Stomach smooth muscle (tissue), 2 donors: Measurements from ENCODE around the gene FRMD6.

ENCODE experiments used
- H3K27ac ChIP-seq: one replicate; pipeline ENCODE4 v1.7.0; 2013; ENCODE audit warnings: mild to moderate bottlenecking, low read length, inconsistent platforms
- H3K27me3 ChIP-seq, 2 donors: one replicate each; pipeline ENCODE4 v1.7.0; 2013; ENCODE audit warnings: low read length in 2 of 2; ENCODE audit not compliant: insufficient read depth in 2 of 2, control insufficient read depth in 1 of 2
- H3K36me3 ChIP-seq, 2 donors: one replicate each; pipeline ENCODE4 v1.7.0; 2013; ENCODE audit warnings: low read length in 2 of 2; ENCODE audit not compliant: control insufficient read depth in 2 of 2, insufficient read depth in 2 of 2
- H3K4me1 ChIP-seq: one replicate; pipeline ENCODE4 v1.7.0; 2013; ENCODE audit warnings: low read length; ENCODE audit not compliant: control insufficient read depth, insufficient read depth
- H3K4me3 ChIP-seq, 2 donors: one replicate each; pipeline ENCODE4 v1.7.0; 2013; ENCODE audit warnings: low read length in 2 of 2
- H3K9ac ChIP-seq, 2 donors: one replicate each; pipeline ENCODE4 v1.7.0; 2013; ENCODE audit warnings: low read length in 2 of 2, mild to moderate bottlenecking in 1 of 2
- H3K9me3 ChIP-seq, 2 donors: one replicate each; pipeline ENCODE4 v1.7.0; 2013; ENCODE audit warnings: low read length in 2 of 2; ENCODE audit not compliant: control insufficient read depth in 2 of 2
- donor health status: healthy.
- donor health status: Pancreatic carcinoma.

The FRMD6 gene

DNA sequence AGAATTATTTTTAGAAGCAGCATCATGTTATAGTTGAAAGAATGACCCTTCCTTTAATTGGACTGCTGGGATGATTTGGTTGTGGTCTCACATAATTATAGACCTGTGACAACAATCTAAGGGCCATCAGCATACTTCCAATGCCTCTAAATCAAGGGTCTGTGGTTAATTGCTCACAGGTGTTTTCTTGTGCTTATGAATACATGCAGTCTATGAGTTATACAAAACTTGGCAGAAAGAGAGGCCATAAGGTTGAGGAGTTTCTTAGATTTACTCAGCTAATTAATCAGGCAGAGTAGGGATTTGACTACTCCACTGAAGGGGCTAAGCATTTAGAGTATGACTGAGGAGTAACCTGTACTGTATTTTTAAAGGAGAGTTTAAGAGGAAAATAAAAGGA lies 37.0 kb upstream of the FRMD6 start:
- Histone ChIP-seq H3K36me3 (no peaks in the 10 kb centered on the region), H3K4me3 (no peak overlapping the region), H3K9me3 (no peaks in the 10 kb centered on the region), H3K9ac (no peak overlapping the region), H3K27me3 (no peaks in the 10 kb centered on the region), H3K4me1 (peaks cover 5% of the 10 kb centered on the region), H3K27ac (no peak overlapping the region)

DNA sequence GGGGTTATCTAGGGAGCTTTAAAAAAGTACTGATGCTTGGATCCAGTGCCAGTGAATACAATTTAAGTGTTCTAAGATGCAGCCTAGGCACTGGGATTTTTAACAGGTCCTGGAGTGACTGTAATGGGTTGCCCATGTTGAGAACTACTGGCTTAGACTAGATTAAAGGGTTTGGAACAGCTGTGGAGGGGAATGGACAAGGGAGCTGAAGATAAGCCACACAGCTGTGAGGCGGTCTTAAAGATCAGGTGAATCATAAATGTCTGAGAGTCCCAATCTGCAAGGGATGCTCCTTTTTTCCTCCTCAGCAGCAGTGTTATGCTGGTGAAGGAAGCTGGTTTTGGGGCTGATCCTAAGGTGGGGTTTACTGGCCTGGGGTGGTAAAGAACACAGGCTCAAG lies 35.5 kb upstream of the FRMD6 start:
- Histone ChIP-seq H3K4me1 (peaks cover 5% of the 10 kb centered on the region), H3K27ac (no peak overlapping the region), H3K27me3 (no peaks in the 10 kb centered on the region), H3K9me3 (no peaks in the 10 kb centered on the region), H3K4me3 (no peak overlapping the region), H3K9ac (no peak overlapping the region), H3K36me3 (no peaks in the 10 kb centered on the region)

DNA sequence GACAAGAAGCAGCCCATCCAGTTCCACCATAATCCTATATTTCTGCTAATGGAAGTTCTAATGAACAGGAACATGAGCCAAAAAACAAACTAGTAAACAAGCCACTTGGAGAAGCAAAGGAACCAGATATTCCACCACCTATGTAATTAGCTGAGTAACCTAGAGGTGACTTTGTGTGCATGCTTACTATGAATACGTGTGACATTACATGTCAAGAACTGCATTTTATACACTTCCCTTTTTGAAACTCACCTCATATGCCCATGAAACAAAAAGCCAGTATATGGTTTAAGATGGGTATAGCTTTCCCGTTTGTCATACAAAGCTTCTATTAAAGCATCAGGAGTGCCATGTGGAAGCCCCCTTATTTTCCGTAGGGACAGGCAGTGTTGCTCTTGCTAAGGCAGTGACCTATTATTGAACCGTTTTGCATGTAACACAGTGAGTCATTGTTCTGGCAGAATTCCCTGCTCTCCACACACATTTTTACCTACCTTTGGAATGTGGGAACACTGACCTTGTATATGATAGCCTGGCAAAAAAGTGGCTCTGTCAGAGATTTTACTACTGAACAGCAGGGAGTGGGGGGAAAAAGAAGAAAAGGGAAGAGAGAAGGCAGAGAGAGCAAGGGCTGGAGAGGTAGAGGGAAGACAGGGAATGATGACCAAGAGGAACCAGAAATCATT lies 34.8 kb upstream of the FRMD6 start:
- Histone ChIP-seq H3K27me3 (no peaks in the 10 kb centered on the region), H3K27ac (no peak overlapping the region), H3K4me1 (peaks cover 5% of the 10 kb centered on the region), H3K9ac (no peak overlapping the region), H3K36me3 (no peaks in the 10 kb centered on the region), H3K9me3 (no peaks in the 10 kb centered on the region), H3K4me3 (no peak overlapping the region)

DNA sequence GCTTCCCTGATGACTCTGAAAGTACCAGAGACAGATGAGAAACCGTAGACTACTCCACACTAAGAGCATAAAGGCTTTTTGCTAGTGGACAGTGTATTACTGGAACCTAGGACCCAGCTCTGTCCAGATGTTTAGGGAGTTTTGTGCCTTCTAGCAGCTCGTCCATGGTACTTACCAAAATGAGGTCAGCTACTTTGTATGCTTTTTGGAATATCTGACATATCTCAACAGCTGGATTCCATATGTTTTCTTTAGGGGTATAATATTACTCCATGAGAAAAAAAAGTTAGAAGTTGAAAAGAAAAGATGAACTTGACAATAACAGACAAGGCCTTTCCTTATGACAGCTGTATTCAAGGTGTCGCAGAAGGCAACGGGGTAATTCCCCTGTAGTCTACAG lies 32.1 kb upstream of the FRMD6 start:
- Histone ChIP-seq H3K9me3 (no peaks in the 10 kb centered on the region), H3K4me3 (no peak overlapping the region), H3K27me3 (no peaks in the 10 kb centered on the region), H3K4me1 (peaks cover 5% of the 10 kb centered on the region), H3K36me3 (no peaks in the 10 kb centered on the region), H3K27ac (no peak overlapping the region), H3K9ac (no peak overlapping the region)

DNA sequence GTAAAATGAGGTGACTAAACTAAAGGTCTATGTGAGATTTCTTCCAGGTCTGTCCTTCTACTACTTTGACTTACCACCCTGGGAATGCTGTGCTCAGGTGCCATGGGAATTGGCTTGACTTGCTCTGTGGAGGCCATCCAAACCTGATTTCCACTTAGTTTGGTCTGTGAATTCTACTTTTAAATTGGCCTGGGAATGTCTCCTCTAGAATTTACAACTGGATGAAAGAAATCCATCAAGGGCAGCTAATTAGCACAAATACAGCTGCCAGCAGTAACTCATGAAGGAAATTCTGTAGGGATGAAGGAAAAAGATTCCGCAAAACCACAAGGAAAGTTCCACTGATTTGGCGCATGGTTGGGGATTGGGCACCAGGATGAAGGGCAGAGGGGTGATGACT lies 31.7 kb upstream of the FRMD6 start:
- H3K4me1 ChIP-seq, result peaks cover 5% of the 10 kb centered on the region
- no peaks in the 10 kb centered on the region for H3K9me3 ChIP-seq
- H3K36me3 ChIP-seq, result no peaks in the 10 kb centered on the region
- no peak overlapping the region for H3K9ac ChIP-seq
- H3K4me3 ChIP-seq, result no peak overlapping the region
- H3K27me3 ChIP-seq, result no peaks in the 10 kb centered on the region
- H3K27ac ChIP-seq, result no peak overlapping the region

DNA sequence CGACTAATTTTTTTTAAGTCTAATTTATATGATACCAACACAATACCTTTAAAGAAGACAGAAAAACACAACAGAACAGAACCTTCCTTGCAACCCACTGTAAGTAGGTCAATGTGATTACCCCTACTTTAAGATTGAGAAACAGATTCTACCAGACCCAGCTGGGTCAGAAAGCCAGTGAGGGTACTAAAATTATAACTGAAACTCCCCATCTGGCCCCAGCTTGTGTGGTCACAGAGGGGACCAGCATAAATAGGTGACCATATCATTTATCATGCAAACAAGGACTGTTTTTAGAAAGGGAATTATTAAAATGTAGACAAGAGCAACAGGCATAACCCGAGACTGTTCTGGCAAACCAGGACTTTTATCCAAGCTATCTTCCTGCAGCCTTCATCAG lies 30.1 kb upstream of the FRMD6 start:
- no peaks in the 10 kb centered on the region for H3K36me3 ChIP-seq
- H3K9me3 ChIP-seq, result no peaks in the 10 kb centered on the region
- no peak overlapping the region for H3K4me3 ChIP-seq
- no peak overlapping the region for H3K9ac ChIP-seq
- no peaks in the 10 kb centered on the region for H3K27me3 ChIP-seq
- no peak overlapping the region for H3K27ac ChIP-seq
- no peaks in the 10 kb centered on the region for H3K4me1 ChIP-seq

DNA sequence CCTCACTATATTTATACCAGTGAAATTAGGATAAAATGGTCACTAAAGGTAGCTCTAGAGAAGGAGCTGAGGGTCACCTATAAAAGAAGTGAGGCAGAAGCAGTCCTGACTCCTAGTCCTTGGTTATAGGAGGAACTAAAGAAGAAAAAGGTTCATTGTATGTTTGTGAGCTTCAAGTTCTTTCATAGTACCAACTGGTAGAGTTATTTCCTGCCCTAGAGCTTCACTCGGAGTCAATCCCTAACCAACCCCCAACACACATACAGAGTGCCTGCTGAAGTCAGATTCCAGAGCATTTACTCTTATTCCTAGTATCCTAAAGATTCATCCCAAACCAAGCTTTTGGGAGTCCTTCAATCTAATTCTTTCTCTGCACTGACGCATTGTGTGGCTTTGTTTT lies 29.3 kb upstream of the FRMD6 start:
- Histone ChIP-seq H3K9ac (no peak overlapping the region), H3K27ac (no peak overlapping the region), H3K4me1 (no peaks in the 10 kb centered on the region), H3K9me3 (no peaks in the 10 kb centered on the region), H3K36me3 (no peaks in the 10 kb centered on the region), H3K27me3 (no peaks in the 10 kb centered on the region), H3K4me3 (no peak overlapping the region)

DNA sequence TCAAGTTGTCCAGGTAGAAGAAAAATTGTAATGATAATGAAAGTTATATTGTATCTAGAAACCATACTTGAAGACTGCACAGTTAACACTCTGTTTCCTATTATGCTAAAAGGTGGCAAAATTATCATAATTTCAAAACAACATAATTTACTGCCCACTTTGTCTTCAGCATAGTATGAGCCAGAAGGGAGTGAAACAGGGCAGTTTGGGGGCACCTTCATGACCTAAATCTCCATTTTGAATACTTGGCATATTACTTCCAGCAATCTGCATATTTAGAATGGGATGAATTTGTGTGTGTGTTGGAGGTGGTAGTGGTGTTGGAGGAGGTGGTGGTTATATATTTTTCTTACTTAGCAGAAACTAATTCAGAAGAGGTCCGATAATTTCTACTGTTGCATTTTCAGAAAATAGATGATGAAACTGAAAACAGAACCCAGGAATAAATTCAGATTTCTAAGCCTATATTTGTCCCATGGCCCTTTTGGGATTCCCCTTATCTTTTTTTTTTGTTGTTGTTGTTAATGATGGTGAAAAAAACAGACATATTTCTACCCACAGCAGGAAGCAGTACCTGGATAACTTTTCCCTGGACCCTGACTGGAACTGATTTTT lies 26.6 kb upstream of the FRMD6 start:
- H3K36me3 ChIP-seq, result no peaks in the 10 kb centered on the region

DNA sequence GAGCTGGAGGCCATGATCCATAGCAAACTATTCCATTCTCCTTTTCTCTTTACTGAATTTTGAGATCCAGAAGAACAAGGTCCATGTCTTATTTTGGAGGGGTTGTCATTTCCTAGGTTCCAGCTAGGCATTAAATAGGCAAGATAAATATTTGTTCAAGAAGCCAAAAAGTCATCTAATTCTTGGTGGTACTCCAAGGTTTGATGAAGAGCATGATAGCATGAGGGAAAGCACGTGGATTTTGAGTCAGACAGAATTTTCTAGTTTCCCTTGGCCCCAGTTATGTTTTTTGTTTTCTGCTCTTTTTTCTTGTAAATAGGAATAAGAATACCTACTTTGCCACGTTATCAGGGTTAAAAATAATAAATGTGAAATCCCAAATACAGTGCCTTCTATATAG lies 25.5 kb upstream of the FRMD6 start:
- no peaks in the 10 kb centered on the region for H3K4me1 ChIP-seq
- H3K27ac ChIP-seq, result no peak overlapping the region
- no peak overlapping the region for H3K9ac ChIP-seq
- H3K36me3 ChIP-seq, result no peaks in the 10 kb centered on the region
- H3K4me3 ChIP-seq, result no peak overlapping the region
- no peaks in the 10 kb centered on the region for H3K9me3 ChIP-seq
- H3K27me3 ChIP-seq, result no peaks in the 10 kb centered on the region

More for the DNA sequence above, 26.6 kb upstream of the FRMD6 start:
- H3K9me3 ChIP-seq, result no peaks in the 10 kb centered on the region
- H3K4me3 ChIP-seq, result no peak overlapping the region
- H3K27ac ChIP-seq, result no peak overlapping the region
- H3K9ac ChIP-seq, result no peak overlapping the region
- no peaks in the 10 kb centered on the region for H3K27me3 ChIP-seq
- no peaks in the 10 kb centered on the region for H3K4me1 ChIP-seq

DNA sequence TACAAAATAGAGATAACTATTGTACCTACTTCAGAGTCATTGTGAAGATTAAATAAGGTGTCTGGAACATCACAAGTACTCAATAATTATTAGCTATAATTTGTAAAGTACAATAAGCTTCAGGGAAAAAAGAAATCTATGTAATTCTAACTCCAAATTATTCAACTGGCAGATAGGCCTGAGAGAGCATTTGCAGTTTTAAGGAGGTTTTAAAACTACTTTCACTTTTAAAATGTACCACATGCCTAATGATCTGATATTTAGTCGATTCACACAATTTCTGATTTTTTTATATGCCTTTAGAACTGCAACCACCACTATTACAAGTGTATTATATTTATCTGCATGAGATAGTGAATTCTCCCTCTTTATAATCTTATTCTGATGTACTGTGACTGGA lies 24.9 kb upstream of the FRMD6 start:
- Histone ChIP-seq H3K27ac (no peak overlapping the region), H3K4me1 (no peaks in the 10 kb centered on the region), H3K36me3 (no peaks in the 10 kb centered on the region), H3K4me3 (peak overlapping the region; percentile 4 to 27), H3K9me3 (no peaks in the 10 kb centered on the region), H3K27me3 (no peaks in the 10 kb centered on the region), H3K9ac (no peak overlapping the region)

DNA sequence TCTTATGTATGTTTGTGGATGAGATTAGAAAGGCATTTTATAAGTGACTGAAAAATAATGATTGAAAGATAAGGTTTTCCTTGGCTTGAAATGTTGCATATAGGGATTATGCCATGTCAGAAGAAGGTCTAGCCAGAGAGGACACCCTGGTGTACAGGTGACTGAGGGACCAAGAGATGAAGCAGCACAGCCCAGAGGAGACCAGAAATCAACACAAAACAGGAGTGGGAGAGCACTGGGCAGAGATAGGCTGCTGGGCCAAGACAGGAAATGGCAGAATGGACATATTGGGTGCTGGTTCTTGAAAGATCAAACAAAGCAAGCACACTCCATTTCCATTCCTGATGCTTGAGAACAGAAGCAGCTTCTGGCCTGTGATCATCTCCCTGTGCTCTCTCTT lies 24.4 kb upstream of the FRMD6 start:
- no peaks in the 10 kb centered on the region for H3K36me3 ChIP-seq
- peak overlapping the region in 1 of 2 donors; percentile 9 for H3K4me3 ChIP-seq
- H3K9me3 ChIP-seq, result no peaks in the 10 kb centered on the region
- no peaks in the 10 kb centered on the region for H3K27me3 ChIP-seq
- H3K4me1 ChIP-seq, result no peaks in the 10 kb centered on the region
- H3K9ac ChIP-seq, result no peak overlapping the region
- no peak overlapping the region for H3K27ac ChIP-seq
